Lower leg skin (tissue), 3 donors: ENCODE data around the gene NINJ2.

Experiments used
- CTCF ChIP-seq, 3 donors: fragments of 450-650 bp; IDR thresholded peaks; one replicate each; pipeline ENCODE4 v1.5.1; 2016; ENCODE audit warnings: antibody characterized with exemption in 3 of 3, mild to moderate bottlenecking in 3 of 3, moderate library complexity in 2 of 3
- POLR2A ChIP-seq, 2 donors: fragments of 450-650 bp; IDR thresholded peaks; one replicate each; pipeline ENCODE4 v1.6.1; 2016 to 2017; ENCODE audit warnings: antibody characterized with exemption in 2 of 2, mild to moderate bottlenecking in 1 of 2, moderate library complexity in 1 of 2

GRCh38 chr12:619346-619745 lies 43.9 kb downstream of the NINJ2 start:
- TF ChIP-seq CTCF (IDR thresholded peaks at IDR 0.05), result no peak
- TF ChIP-seq POLR2A (IDR thresholded peaks at IDR 0.05), result no peak
